Neuronal stem cell (in vitro differentiated cells): ENCODE measurements around the gene ZNF775.

ENCODE experiments used
- DNase-seq: peaks from one replicate; pipeline ENCODE4 v3.0.0-alpha.2; 2013; ENCODE audit warnings: low spot score
- H2AFZ ChIP-seq: one replicate; pipeline ENCODE4 v1.6.1; 2013; ENCODE audit warnings: mild to moderate bottlenecking, low read length, inconsistent platforms
- H2AK5ac ChIP-seq: 2 replicates; pipeline ENCODE4 v1.6.1; 2013; ENCODE audit warnings: low read depth, mild to moderate bottlenecking, inconsistent platforms, low read length, moderate library complexity, mixed read lengths
- H2BK120ac ChIP-seq: 2 replicates; pipeline ENCODE4 v1.6.1; 2013; ENCODE audit warnings: low read depth, mild to moderate bottlenecking, inconsistent platforms, low read length, moderate library complexity, mixed read lengths
- H2BK12ac ChIP-seq: one replicate; pipeline ENCODE4 v1.6.1; 2013; ENCODE audit warnings: low read length, inconsistent platforms
- H2BK15ac ChIP-seq: 2 replicates; pipeline ENCODE4 v1.6.1; 2013; ENCODE audit warnings: mild to moderate bottlenecking, low read length, inconsistent platforms, mixed read lengths
- H2BK5ac ChIP-seq: one replicate; pipeline ENCODE4 v1.6.1; 2013; ENCODE audit warnings: inconsistent platforms, mild to moderate bottlenecking, low read length, moderate library complexity
- H3K14ac ChIP-seq: one replicate; pipeline ENCODE4 v1.6.1; 2013; ENCODE audit warnings: low read length, inconsistent platforms
- H3K18ac ChIP-seq: 2 replicates; pipeline ENCODE4 v1.6.1; 2013; ENCODE audit warnings: low read length, inconsistent platforms
- H3K23ac ChIP-seq: 2 replicates; pipeline ENCODE4 v1.6.1; 2013; ENCODE audit warnings: low read depth, mild to moderate bottlenecking, mixed read lengths, low read length, inconsistent platforms; ENCODE audit not compliant: poor library complexity
- H3K27ac ChIP-seq: replicated peaks from 3 replicates; pipeline ENCODE4 v1.5.1; 2013; ENCODE audit warnings: low read length, inconsistent platforms
- H3K27me3 ChIP-seq, 3 experiments: 2 replicates each; pipeline ENCODE4 v1.6.1; 2013; ENCODE audit warnings: low read length in 3 of 3, mild to moderate bottlenecking in 2 of 3, inconsistent platforms in 1 of 3, low read depth in 1 of 3, mixed read lengths in 1 of 3, moderate library complexity in 1 of 3; ENCODE audit not compliant: control insufficient read depth in 3 of 3, insufficient read depth in 3 of 3
- H3K36me3 ChIP-seq, 2 donors: replicated peaks in 1 of 2; 2 replicates each; pipeline ENCODE4 v1.6.1; 2013; ENCODE audit warnings: low read length in 2 of 2; ENCODE audit not compliant: control insufficient read depth in 2 of 2, insufficient read depth in 2 of 2
- H3K4ac ChIP-seq: 2 replicates; pipeline ENCODE4 v1.6.1; 2013; ENCODE audit warnings: inconsistent platforms, mild to moderate bottlenecking, low read length, moderate library complexity
- H3K4me1 ChIP-seq, 2 donors: 1 replicate in 1 of 2; 2 replicates in 1 of 2; pipeline ENCODE4 v1.6.1; 2013; ENCODE audit warnings: low read length in 2 of 2, low read depth in 1 of 2; ENCODE audit not compliant: control insufficient read depth in 2 of 2, insufficient read depth in 1 of 2
- H3K4me2 ChIP-seq: one replicate; pipeline ENCODE4 v1.6.1; 2013; ENCODE audit warnings: mild to moderate bottlenecking, low read length, inconsistent platforms; ENCODE audit not compliant: insufficient read depth, poor library complexity, severe bottlenecking
- H3K4me3 ChIP-seq, 2 donors: 2 replicates each; pipeline ENCODE4 v1.5.1; 2013; ENCODE audit warnings: low read length in 2 of 2, mild to moderate bottlenecking in 2 of 2, inconsistent platforms in 1 of 2, moderate library complexity in 1 of 2
- H3K79me1 ChIP-seq: one replicate; pipeline ENCODE4 v1.6.1; 2013; ENCODE audit warnings: low read depth, mild to moderate bottlenecking, inconsistent platforms, low read length, moderate library complexity
- H3K9ac ChIP-seq: one replicate; pipeline ENCODE4 v1.6.1; 2013; ENCODE audit warnings: mild to moderate bottlenecking, low read depth, low read length, inconsistent platforms; ENCODE audit not compliant: poor library complexity
- H3K9me3 ChIP-seq, 2 donors: replicated peaks in 1 of 2; 2 replicates each; pipeline versions ENCODE3 to v1.6.1; 2013; ENCODE audit warnings: low read length in 2 of 2, mild to moderate bottlenecking in 2 of 2, inconsistent platforms in 1 of 2, low read depth in 1 of 2, mixed read lengths in 1 of 2, moderate library complexity in 1 of 2; ENCODE audit not compliant: control insufficient read depth in 2 of 2, insufficient read depth in 1 of 2
- H4K8ac ChIP-seq: one replicate; pipeline ENCODE4 v1.6.1; 2013; ENCODE audit warnings: low read depth, mild to moderate bottlenecking, inconsistent platforms, low read length, moderate library complexity
- H4K91ac ChIP-seq: one replicate; pipeline ENCODE4 v1.6.1; 2013; ENCODE audit warnings: low read length, low read depth, mild to moderate bottlenecking, inconsistent platforms; ENCODE audit not compliant: poor library complexity
- WGBS, 2 donors: extraction: QIAGEN DNeasy Blood & Tissue Kit; methylation state at CpG; one replicate each; pipeline ENCODE4 v1.1.7; 2013; ENCODE audit warnings: missing lambda C conversion rate in 2 of 2, mixed read lengths in 1 of 2; ENCODE audit not compliant: insufficient read length in 2 of 2, insufficient replicate concordance in 1 of 2; ENCODE audit errors: extremely low coverage in 2 of 2; 5-methylcytosine and 5-hydroxymethylcytosine counted together

Gene ZNF775

GRCh38 chr7:150444674-150445365 is 65.7 kb downstream of the ZNF775 start:
- no peak overlapping the region for H2BK5ac ChIP-seq
- H2BK120ac ChIP-seq, result no peak overlapping the region
- no peak overlapping the region for H3K4me2 ChIP-seq
- H2AK5ac ChIP-seq, result peak overlapping the region; percentile 14
- WGBS, 2 donors, result no CpG with 5 or more reads among the region's 7 CpGs
- no peak overlapping the region for H2BK12ac ChIP-seq
- no peak overlapping the region for H3K27ac ChIP-seq
- peaks cover 2 to 6% of the 10 kb centered on the region in 2 donors for H3K9me3 ChIP-seq
- no peak overlapping the region for H3K23ac ChIP-seq
- no peak overlapping the region for H4K91ac ChIP-seq
- peak overlapping the region; percentile 42 for H3K18ac ChIP-seq
- H3K36me3 ChIP-seq, result no peaks in the 10 kb centered on the region
- no peak overlapping the region for H3K14ac ChIP-seq
- peaks cover 0 to 28% (median 0%) of the 10 kb centered on the region in 3 experiments for H3K27me3 ChIP-seq
- H3K9ac ChIP-seq, result peak overlapping the region; percentile 60
- H2BK15ac ChIP-seq, result no peak overlapping the region
- no peak overlapping the region for H4K8ac ChIP-seq
- no peak overlapping the region for H2AFZ ChIP-seq
- H3K4me3 ChIP-seq, result no peak overlapping the region
- H3K4me1 ChIP-seq, result no peaks in the 10 kb centered on the region
- no peak for DNase-seq
- H3K79me1 ChIP-seq, result no peaks in the 10 kb centered on the region
- H3K4ac ChIP-seq, result no peak overlapping the region

GRCh38 chr7:150446288-150446938 is 67.3 kb downstream of the ZNF775 start:
- Histone ChIP-seq H2AFZ (no peak overlapping the region), H3K9me3 (peaks cover 2 to 6% of the 10 kb centered on the region in 2 donors), H3K23ac (no peak overlapping the region), H3K4me1 (peaks cover 0 to 3% of the 10 kb centered on the region in 2 donors), H2BK120ac (no peak overlapping the region), H3K9ac (no peak overlapping the region), H4K91ac (no peak overlapping the region), H3K4ac (no peak overlapping the region), H3K27me3 (peaks cover 0 to 40% (median 0%) of the 10 kb centered on the region in 3 experiments), H2BK12ac (no peak overlapping the region), H3K4me3 (no peak overlapping the region), H4K8ac (no peak overlapping the region), H3K14ac (no peak overlapping the region), H2BK5ac (no peak overlapping the region), H3K36me3 (no peaks in the 10 kb centered on the region), H3K27ac (no peak overlapping the region), H3K18ac (no peak overlapping the region), H3K79me1 (no peaks in the 10 kb centered on the region), H2BK15ac (no peak overlapping the region), H2AK5ac (no peak overlapping the region), H3K4me2 (no peak overlapping the region)
- no peak for DNase-seq
- no CpG with 5 or more reads among the region's 2 CpGs for WGBS, 2 donors
